ENCODE results near the gene MMP17. TPM values are rescaled to one million over a fixed set of nuclear protein-coding genes. Genes with fewer than 3 reads are reported as not detected.

The MMP17 gene
- total RNA-seq, 1 experiment from 2014 or later, result 30.2 TPM

DNA sequence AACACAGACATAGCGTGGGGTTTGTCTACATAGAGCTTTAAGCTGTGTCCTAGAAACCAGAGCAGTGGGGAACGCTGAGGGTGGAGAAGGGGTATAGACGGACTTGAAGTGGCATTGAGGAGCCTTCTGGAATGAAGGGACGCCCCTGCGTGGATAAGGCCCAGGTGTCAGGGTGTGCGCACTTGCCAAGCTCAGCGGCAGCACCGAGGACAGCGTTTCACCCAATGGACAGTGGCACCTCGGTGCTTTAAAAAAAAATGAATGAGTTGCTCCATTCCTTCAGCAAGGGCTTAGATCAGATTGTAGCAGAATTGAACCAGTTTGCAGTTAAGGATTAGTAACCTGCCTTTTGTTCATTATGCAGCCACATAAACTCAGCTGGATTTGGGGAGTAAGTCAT lies 33.6 kb upstream of the MMP17 start:
- CTCF ChIA-PET, result no interaction called here
- Histone ChIP-seq H3K4me3 (ENCODE audit: low read length) (no peak overlapping the region), H3K79me2 (ENCODE audit: low read length) (no peaks in the 10 kb centered on the region), H3K27me3 (ENCODE audit: low read length) (no peaks in the 10 kb centered on the region), H3K9me2 (replicated peaks; ENCODE audit: low read length) (no peaks in the 10 kb centered on the region), H3K9me3 (ENCODE audit: low read length) (no peaks in the 10 kb centered on the region), H3F3A (ENCODE audit: low read length, unreplicated experiment) (no peaks in the 10 kb centered on the region), H2AFZ (ENCODE audit: low read length) (no peak overlapping the region), H4K20me1 (ENCODE audit: low read length) (no peaks in the 10 kb centered on the region), H3K36me3 (ENCODE audit: low read depth, low read length) (peaks cover 27% of the 10 kb centered on the region), H3K4me2 (ENCODE audit: low read length) (no peak overlapping the region), H3K9ac (ENCODE audit: low read length) (no peak overlapping the region), H3K4me1 (ENCODE audit: insufficient read depth, low read length) (no peaks in the 10 kb centered on the region), H3K27ac (ENCODE audit: low read length) (no peak overlapping the region)
- DNase-seq (no peak), ATAC-seq (no peak)
- POLR2A ChIA-PET (ENCODE audit: unreplicated experiment), result interaction anchor here (0.7 kb wide), 1 partner anchor 9 kb away, joined by 3 read pairs; no protein-coding TSS in a partner anchor
- no TSS peak for BruUV-seq (replicated peaks)
- intact Hi-C loops (cut with micrococcal nuclease), result no loop called here
- TF ChIP-seq, protein P1, sequence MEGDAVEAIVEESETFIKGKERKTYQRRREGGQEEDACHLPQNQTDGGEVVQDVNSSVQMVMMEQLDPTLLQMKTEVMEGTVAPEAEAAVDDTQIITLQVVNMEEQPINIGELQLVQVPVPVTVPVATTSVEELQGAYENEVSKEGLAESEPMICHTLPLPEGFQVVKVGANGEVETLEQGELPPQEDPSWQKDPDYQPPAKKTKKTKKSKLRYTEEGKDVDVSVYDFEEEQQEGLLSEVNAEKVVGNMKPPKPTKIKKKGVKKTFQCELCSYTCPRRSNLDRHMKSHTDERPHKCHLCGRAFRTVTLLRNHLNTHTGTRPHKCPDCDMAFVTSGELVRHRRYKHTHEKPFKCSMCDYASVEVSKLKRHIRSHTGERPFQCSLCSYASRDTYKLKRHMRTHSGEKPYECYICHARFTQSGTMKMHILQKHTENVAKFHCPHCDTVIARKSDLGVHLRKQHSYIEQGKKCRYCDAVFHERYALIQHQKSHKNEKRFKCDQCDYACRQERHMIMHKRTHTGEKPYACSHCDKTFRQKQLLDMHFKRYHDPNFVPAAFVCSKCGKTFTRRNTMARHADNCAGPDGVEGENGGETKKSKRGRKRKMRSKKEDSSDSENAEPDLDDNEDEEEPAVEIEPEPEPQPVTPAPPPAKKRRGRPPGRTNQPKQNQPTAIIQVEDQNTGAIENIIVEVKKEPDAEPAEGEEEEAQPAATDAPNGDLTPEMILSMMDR (conservative IDR thresholded peaks at IDR 0.05; ENCODE audit: low read depth, low read length), result no peak

DNA sequence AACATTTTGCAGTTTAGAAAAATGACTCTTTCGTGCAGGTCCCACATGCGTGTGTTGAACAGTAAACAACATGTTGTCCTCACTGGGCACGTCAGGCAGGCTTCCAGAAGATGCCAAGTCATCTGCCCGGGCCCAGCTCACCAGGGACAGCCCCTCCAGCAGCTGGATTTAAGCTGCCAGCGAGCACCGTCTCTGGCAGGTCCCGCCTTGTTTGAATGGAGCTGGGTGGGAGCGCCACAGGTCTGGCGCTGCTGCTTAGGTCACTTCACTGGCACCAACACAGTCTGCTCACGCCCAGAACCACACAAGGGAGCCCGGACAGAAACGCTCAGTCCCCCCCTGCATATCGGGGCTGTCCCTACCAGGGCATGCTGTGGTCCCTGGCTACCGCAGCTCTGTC lies 33.1 kb upstream of the MMP17 start:
- no peaks in the 10 kb centered on the region for H3F3A ChIP-seq (ENCODE audit: low read length, unreplicated experiment)
- no peaks in the 10 kb centered on the region for H3K27me3 ChIP-seq (ENCODE audit: low read length)
- POLR2A ChIA-PET (ENCODE audit: unreplicated experiment), result interaction anchor here (0.7 kb wide), 1 partner anchor 10 kb away, joined by 3 read pairs; no protein-coding TSS in a partner anchor
- H3K27ac ChIP-seq (ENCODE audit: low read length), result no peak overlapping the region
- no peaks in the 10 kb centered on the region for H3K79me2 ChIP-seq (ENCODE audit: low read length)
- no peak overlapping the region for H3K4me3 ChIP-seq (ENCODE audit: low read length)
- CTCF ChIA-PET, result no interaction called here
- no peak overlapping the region for H2AFZ ChIP-seq (ENCODE audit: low read length)
- intact Hi-C loops (cut with micrococcal nuclease), result no loop called here
- no peak for DNase-seq
- no peak for ATAC-seq
- no peak overlapping the region for H3K9ac ChIP-seq (ENCODE audit: low read length)
- BruUV-seq (replicated peaks), result no TSS peak
- no peaks in the 10 kb centered on the region for H4K20me1 ChIP-seq (ENCODE audit: low read length)
- H3K4me1 ChIP-seq (ENCODE audit: insufficient read depth, low read length), result no peaks in the 10 kb centered on the region
- no peak overlapping the region for H3K4me2 ChIP-seq (ENCODE audit: low read length)
- no peaks in the 10 kb centered on the region for H3K9me2 ChIP-seq (replicated peaks; ENCODE audit: low read length)
- H3K36me3 ChIP-seq (ENCODE audit: low read depth, low read length), result peaks cover 26% of the 10 kb centered on the region
- H3K9me3 ChIP-seq (ENCODE audit: low read length), result no peaks in the 10 kb centered on the region
- TF ChIP-seq EZH2phosphoT487 (IDR thresholded peaks at IDR 0.05; ENCODE audit: borderline replicate concordance, low read length) (no peak), EZH2 (IDR thresholded peaks at IDR 0.05; ENCODE audit: low read length, unreplicated experiment) (no peak)
- TF ChIP-seq, protein P1 (conservative IDR thresholded peaks at IDR 0.05; ENCODE audit: low read depth, low read length), result no peak

DNA sequence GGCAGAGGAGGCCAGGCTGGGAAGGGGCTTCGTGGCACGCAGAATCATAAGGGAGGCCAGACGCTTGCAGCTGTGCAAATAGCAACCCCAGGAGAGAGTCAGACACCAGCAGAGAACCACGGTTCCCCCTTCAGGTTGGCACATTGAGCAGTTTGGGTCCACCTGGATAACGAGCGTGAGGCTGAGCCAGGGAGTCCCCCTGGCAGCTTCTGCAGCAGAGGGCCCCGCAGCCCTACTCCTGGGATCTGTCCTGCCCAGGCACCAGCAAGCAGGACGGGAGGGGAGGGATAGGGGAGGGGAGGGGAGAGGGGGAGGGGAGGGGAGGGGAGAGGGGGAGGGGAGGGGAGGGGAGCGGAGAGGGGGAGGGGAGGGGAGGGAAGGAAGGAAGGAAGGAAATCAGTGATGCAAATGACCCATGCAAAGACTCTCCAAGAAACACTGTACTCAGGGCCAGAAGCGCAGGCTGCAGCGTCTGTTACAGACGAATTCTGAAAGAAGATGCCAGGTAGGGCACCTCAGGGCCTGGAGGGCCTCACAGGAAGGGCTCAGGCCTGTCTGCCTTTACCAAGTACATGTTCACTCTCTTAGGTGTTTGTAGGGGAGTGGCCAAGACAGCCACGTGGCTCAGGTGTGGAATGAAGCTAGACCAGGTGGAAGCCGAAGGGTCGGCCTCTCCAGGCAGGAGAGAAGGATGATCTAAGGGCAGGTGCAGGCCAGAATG lies 32.3 kb upstream of the MMP17 start:
- H3K4me3 ChIP-seq (ENCODE audit: low read length), result no peak overlapping the region
- no peak overlapping the region for H2AFZ ChIP-seq (ENCODE audit: low read length)
- H3K4me1 ChIP-seq (ENCODE audit: insufficient read depth, low read length), result peaks cover 5% of the 10 kb centered on the region; the same call in 1 of the 2 replicates
- ATAC-seq (no peak), DNase-seq (no peak)
- H3K9me2 ChIP-seq (replicated peaks; ENCODE audit: low read length), result no peaks in the 10 kb centered on the region
- H3K36me3 ChIP-seq (ENCODE audit: low read depth, low read length), result peaks cover 18% of the 10 kb centered on the region
- H3K79me2 ChIP-seq (ENCODE audit: low read length), result no peaks in the 10 kb centered on the region
- no TSS peak for BruUV-seq (replicated peaks)
- H3K27ac ChIP-seq (ENCODE audit: low read length), result no peak overlapping the region
- no peaks in the 10 kb centered on the region for H4K20me1 ChIP-seq (ENCODE audit: low read length)
- H3K27me3 ChIP-seq (ENCODE audit: low read length), result no peaks in the 10 kb centered on the region
- no peak overlapping the region for H3K9ac ChIP-seq (ENCODE audit: low read length)
- no peak overlapping the region for H3K4me2 ChIP-seq (ENCODE audit: low read length)
- H3K9me3 ChIP-seq (ENCODE audit: low read length), result no peaks in the 10 kb centered on the region
- H3F3A ChIP-seq (ENCODE audit: low read length, unreplicated experiment), result no peaks in the 10 kb centered on the region
- TF ChIP-seq, protein P1 (conservative IDR thresholded peaks at IDR 0.05; ENCODE audit: low read depth, low read length), result no peak
- POLR2A ChIA-PET (ENCODE audit: unreplicated experiment), result no interaction called here
- CTCF ChIA-PET, result no interaction called here
- intact Hi-C loops (cut with micrococcal nuclease), result no loop called here
